Activated CD4-positive, alpha-beta T cell treated with anti-CD3 and anti-CD28 coated beads, Interleukin-2, amount 50 U/mL, for 48 hours (primary cell): ENCODE results near the gene CYBRD1.
"Not testable (repeated sequence)": the region's sequence is repeated elsewhere in the genome, so short reads cannot be mapped to it uniquely, and the experiment has no call there.

ENCODE experiments used
- DNase-seq, 2 experiments: peaks; one replicate each; pipeline ENCODE4 v3.0.0-alpha.2; 2020

Gene CYBRD1, protein sequence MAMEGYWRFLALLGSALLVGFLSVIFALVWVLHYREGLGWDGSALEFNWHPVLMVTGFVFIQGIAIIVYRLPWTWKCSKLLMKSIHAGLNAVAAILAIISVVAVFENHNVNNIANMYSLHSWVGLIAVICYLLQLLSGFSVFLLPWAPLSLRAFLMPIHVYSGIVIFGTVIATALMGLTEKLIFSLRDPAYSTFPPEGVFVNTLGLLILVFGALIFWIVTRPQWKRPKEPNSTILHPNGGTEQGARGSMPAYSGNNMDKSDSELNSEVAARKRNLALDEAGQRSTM

DNA sequence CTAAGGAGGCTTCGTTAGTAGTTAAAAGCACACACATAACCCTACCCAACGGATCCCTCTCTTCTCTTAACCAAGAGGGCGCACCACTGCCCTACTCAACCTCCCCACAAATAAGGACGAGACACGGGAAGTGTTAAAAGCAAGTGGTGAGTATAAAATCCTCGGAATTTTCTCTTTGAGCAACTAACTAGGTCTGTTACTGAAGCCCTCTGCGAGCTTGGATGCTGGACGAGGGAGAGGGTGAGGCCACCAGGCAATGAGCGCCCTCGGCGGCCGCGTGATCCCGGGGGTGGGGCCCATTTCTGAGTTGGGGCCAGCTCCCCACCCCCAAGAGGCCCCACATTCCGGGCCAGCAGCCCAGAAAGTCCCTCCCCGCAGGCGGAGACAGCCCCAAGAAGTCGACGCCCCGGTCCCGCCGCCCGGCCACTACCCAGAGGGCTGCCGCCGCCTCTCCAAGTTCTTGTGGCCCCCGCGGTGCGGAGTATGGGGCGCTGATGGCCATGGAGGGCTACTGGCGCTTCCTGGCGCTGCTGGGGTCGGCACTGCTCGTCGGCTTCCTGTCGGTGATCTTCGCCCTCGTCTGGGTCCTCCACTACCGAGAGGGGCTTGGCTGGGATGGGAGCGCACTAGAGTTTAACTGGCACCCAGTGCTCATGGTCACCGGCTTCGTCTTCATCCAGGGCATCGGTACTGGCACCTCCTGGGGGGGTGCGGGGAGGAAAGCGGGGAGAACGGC is at the start of gene CYBRD1:
CYBRD1 (plus strand) TSS at position 423 of the 736 bp plus-strand sequence; CDS start at position 495, 72 bp downstream.
- peak; percentile 34 to 52 for DNase-seq

DNA sequence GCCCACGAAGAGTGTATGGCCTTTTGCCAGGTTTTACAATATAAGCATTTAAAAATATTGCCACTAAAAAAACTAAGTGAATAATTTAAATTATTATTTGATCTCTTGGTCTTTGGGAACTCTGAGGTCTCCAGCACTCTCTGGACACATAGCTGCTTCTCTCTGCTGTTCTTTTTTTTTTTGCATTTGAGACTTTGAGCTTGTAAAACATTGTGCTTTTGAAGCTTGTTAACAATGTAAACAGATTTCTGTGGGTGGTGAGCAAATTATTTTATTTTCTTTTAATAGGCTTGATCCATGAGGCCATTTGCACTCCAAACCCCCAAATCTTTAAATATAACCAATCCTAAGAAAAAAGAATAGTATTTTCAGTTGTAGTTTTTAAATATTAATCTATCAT is 46.3 kb upstream of the CYBRD1 start:
- DNase-seq: no peak

GRCh38 chr2:171478345-171478744 is 43.9 kb upstream of the CYBRD1 start:
- no peak for DNase-seq

GRCh38 chr2:171479154-171479814 is 43.0 kb upstream of the CYBRD1 start:
- no peak for DNase-seq

GRCh38 chr2:171480908-171481307 is 41.4 kb upstream of the CYBRD1 start:
- DNase-seq: no peak

DNA sequence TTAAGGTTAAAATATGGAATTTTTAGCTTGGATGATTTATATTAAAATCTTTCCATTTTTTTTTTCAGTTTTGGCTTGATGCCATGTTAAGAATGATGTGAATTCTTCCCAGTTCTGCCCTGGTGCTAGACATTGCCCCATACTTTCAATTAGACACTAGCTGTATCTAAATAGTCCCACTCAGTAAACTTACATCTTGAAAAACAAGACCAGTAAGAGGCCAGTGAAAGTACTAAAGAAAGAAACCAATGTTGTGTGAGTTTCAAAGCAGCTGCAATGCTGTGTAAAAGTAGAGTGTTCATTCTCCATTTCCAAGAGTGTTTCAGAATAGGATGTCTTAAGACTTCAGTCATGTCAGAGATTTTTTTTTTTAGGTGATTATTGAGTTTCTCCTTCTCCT is 40.0 kb upstream of the CYBRD1 start:
- DNase-seq: no peak

GRCh38 chr2:171482877-171483276 is 39.4 kb upstream of the CYBRD1 start:
- no peak for DNase-seq

GRCh38 chr2:171483793-171484192 is 38.5 kb upstream of the CYBRD1 start:
- no peak for DNase-seq

GRCh38 chr2:171485116-171485515 is 37.2 kb upstream of the CYBRD1 start:
- DNase-seq: no peak

- DNase-seq: no peak
These were observed 35.1 kb upstream of the CYBRD1 start for GRCh38 chr2:171487201-171487600.

DNA sequence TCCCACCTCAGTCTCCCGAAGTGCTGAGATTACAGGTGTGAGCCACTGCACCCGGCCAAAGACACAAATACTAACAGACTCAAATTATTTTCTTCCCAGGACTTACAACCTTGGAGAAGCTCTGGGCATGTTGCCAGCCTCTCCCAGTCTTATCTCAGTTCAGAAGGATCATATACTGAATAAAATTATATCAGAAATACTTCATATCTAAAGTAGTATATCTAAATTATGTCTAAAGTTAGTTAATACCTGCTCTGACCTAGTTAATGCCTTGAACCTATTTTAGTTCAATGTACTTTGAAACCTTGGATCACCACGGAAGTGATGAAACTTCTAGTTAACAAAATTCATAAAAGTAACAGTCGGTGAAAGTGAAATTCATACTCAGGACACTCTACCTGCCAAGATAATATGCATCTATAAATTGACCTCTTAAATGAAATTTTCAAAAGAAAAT is 34.4 kb upstream of the CYBRD1 start:
- no peak for DNase-seq

DNA sequence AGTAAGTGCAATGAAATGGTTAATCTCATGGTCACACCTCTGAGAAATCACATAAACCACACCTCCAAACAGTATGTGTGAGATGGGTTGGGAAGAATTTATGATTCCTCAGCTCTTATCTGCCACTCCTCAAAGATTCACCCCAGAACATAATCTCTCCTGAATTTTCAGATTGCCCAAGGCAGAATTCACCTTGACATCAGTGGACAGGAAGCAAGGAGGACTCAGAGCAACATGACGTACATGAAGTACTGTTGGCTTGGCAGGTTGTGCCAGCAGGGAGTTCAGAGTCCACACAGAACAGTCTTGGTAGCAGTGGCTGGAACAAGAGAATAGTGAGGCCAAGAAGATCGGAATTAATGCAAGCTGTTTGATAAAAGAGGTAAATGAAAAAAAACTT is 31.7 kb upstream of the CYBRD1 start:
- no peak for DNase-seq

DNA sequence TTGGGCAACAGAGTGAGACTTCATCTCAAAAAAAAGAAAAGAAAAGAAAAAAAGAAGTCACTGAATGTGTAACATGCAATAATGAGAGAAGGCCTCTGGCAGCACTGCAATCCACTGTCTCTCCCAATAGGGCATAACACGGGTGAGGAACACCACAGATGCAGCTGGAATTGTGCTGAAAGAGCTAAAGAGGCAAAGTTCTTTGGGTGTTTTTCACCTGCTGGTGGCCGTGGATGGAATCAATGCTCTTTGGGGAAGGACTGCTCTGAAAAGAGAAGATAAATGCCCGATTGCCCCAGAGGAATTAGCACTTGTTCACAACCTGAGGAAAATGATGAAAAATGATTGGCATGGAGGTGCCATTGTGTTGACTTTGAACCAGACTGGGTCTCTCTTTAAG is 31.0 kb upstream of the CYBRD1 start:
- no peak for DNase-seq

- no peak for DNase-seq
These were observed 29.6 kb upstream of the CYBRD1 start for GRCh38 chr2:171492664-171493063.

- DNase-seq: not testable (repeated sequence)
These were observed 24.6 kb upstream of the CYBRD1 start for GRCh38 chr2:171497664-171498063.

DNA sequence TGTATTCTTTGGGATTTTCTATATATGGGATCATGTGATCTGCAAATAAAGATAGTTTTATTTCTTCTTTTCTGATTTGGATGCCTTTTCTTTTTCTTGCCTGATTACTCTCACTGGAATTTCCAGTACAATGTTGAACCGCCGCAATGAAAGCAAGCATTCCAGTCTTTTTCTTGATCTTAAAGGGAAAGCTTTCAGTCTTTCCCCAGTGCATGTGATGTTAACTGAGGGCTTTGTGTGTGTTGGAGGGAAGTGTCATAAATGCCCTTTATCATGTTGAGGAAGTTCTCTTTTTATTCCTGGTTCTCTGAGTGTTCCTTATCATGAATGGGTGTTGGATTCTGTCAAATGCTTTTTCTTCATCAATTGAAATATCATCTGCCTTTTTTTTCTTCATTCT is 16.9 kb upstream of the CYBRD1 start:
- no peak for DNase-seq

GRCh38 chr2:171509945-171510731 is 12.1 kb upstream of the CYBRD1 start:
- peak in 1 of 2 experiments; percentile 9 for DNase-seq

DNA sequence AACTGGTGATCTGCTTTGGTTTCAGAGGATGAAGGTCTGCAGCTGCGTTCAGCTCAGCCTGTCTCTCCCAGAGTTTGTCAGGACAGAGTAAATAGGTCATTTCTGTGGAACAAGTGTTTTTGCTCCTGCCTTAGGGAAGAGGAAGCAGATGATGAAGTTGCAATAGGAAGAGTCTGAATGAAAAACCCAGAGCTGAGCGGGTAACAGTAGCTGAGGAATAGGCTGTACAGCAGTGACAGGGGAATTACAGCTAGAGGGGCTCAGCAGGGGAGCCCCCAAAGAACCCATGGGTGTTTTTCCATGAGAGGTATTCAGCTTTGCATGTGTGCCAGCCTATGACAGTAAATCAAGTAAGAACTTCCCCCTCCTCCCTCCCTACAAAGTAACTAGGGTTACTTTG is 10.3 kb upstream of the CYBRD1 start:
- DNase-seq: no peak

GRCh38 chr2:171512683-171513195 is 9.5 kb upstream of the CYBRD1 start:
- DNase-seq: no peak

DNA sequence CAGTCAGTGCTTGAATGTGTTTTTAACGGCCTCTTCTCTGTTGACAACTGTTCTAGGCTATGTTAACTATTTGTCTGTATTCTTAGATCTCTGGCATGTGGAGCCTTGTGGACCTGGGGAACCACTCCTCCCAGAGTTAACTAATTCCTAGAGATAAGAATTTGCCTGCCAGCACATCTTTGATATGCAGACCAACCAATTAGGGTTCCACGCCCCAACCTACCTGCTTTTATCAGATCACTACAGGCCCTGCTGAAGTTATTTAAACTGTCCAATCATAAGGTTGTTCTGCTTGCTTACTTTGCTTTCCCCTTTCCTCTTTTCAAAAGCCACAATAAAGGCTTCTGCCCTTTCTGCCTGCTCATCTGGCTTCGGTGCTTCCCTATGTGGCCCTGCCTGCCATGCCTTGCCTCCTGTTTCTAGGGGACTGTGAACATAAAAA is 8.5 kb upstream of the CYBRD1 start:
- DNase-seq: no peak

DNA sequence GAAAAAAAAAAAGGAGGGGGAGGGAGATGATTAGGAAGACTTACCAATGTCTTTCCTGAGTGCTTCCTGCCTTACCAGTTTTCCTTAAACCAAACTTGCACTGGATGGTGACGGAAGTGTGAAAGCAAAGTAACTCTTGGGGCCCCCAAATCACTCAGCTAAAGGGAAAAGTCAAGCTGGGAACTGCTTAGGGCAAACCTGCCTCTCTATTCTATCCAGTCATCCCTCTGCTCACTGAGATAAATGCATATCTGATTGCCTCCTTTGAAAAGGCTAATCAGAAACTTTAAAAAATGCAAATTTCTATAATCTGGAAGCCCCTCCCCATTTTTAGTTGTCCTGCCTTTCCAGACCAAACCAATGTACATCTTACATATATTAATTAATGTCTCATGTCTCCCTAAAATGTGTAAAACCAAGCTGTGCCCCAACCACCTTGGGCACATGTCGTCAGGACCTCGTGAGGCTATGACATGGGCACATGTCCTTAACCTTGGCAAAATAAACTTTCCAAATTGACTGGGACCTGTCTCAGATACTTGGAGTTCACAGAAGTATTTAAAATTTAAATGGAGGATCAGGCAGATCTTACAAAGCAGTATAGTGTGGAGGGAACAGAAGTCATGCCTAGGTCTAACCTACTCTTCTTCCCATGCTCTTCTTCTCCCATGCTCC is 7.2 kb upstream of the CYBRD1 start:
- DNase-seq: no peak

DNA sequence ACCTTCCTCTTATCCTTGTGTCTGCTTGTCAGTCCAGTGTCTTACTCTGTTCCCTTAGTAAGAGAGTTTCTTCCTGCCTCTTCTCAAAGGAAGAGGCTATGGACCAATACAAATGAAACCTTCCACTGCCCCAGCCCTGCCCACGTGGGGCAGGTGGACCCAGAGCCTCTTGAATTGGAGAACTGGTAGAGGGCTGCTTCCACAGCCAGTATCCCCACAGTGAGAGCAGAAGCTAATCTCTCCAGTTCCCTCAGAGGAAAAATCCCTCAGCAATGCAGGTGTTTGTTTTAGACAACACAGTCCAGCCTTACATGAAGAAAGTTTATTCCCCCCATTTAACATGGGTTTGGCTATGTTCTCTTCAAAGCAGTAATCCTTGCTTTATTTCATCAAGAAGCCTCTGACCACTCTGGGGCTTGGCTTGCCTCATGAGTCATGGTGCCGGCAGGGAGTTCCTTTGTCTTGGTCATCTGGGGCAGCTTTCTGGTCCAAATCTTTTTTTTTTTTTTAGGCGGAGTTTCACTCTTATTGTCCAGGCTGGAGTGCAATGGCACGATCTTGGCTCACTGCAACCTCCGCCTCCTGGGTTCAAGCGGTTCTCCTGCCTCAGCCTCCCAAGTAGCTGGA is 6.5 kb upstream of the CYBRD1 start:
- DNase-seq: no peak
